Measurements from ENCODE around the gene ANKRD9. TPM values are rescaled to one million over a fixed set of nuclear protein-coding genes. Genes with fewer than 3 reads are reported as not detected.

Gene ANKRD9
- total RNA-seq, 1 experiment from 2014 or later = 0.04 TPM

- no peak for DNase-seq
- Histone ChIP-seq H3K9ac (ENCODE audit: low read length) (no peak overlapping the region), H4K20me1 (ENCODE audit: insufficient read depth, low read depth, low read length) (no peaks in the 10 kb centered on the region), H3K9me2 (replicated peaks; ENCODE audit: insufficient read depth, low read length) (no peaks in the 10 kb centered on the region), H3K4me1 (ENCODE audit: low read length) (no peaks in the 10 kb centered on the region), H3K36me3 (ENCODE audit: insufficient read depth, low read length) (no peaks in the 10 kb centered on the region), H3K27ac (ENCODE audit: low read length) (no peak overlapping the region), H3K4me2 (ENCODE audit: low read depth, low read length, poor library complexity, severe bottlenecking) (no peak overlapping the region), H2AFZ (ENCODE audit: low read length) (no peak overlapping the region), H3K4me3 (ENCODE audit: low read length) (no peak overlapping the region), H3K79me2 (ENCODE audit: low read length) (no peaks in the 10 kb centered on the region), H3K9me3 (ENCODE audit: low read length) (no peaks in the 10 kb centered on the region), H3K27me3 (ENCODE audit: low read length) (no peaks in the 10 kb centered on the region)
Observed at GRCh38 chr14:102504328-102504999, 5.1 kb downstream of the ANKRD9 start.

- H3K27me3 ChIP-seq (ENCODE audit: low read length) = no peaks in the 10 kb centered on the region
- H3K9ac ChIP-seq (ENCODE audit: low read length) = no peak overlapping the region
- no peak overlapping the region for H3K4me2 ChIP-seq (ENCODE audit: low read depth, low read length, poor library complexity, severe bottlenecking)
- H3K4me3 ChIP-seq (ENCODE audit: low read length) = no peak overlapping the region
- H3K36me3 ChIP-seq (ENCODE audit: insufficient read depth, low read length) = no peaks in the 10 kb centered on the region
- no peaks in the 10 kb centered on the region for H3K9me3 ChIP-seq (ENCODE audit: low read length)
- no peaks in the 10 kb centered on the region for H3K9me2 ChIP-seq (replicated peaks; ENCODE audit: insufficient read depth, low read length)
- no peak for DNase-seq
- H2AFZ ChIP-seq (ENCODE audit: low read length) = no peak overlapping the region
- no peaks in the 10 kb centered on the region for H4K20me1 ChIP-seq (ENCODE audit: insufficient read depth, low read depth, low read length)
- H3K79me2 ChIP-seq (ENCODE audit: low read length) = no peaks in the 10 kb centered on the region
- H3K4me1 ChIP-seq (ENCODE audit: low read length) = no peaks in the 10 kb centered on the region
- H3K27ac ChIP-seq (ENCODE audit: low read length) = no peak overlapping the region
Observed at GRCh38 chr14:102503641-102504327, 5.8 kb downstream of the ANKRD9 start.

GRCh38 chr14:102502571-102502970 is 7.0 kb downstream of the ANKRD9 start:
- no peaks in the 10 kb centered on the region for H4K20me1 ChIP-seq (ENCODE audit: insufficient read depth, low read depth, low read length)
- H3K4me2 ChIP-seq (ENCODE audit: low read depth, low read length, poor library complexity, severe bottlenecking) = no peak overlapping the region
- H3K4me1 ChIP-seq (ENCODE audit: low read length) = no peaks in the 10 kb centered on the region
- H3K4me3 ChIP-seq (ENCODE audit: low read length) = no peak overlapping the region
- no peaks in the 10 kb centered on the region for H3K9me3 ChIP-seq (ENCODE audit: low read length)
- no peaks in the 10 kb centered on the region for H3K9me2 ChIP-seq (replicated peaks; ENCODE audit: insufficient read depth, low read length)
- no peaks in the 10 kb centered on the region for H3K27me3 ChIP-seq (ENCODE audit: low read length)
- H3K27ac ChIP-seq (ENCODE audit: low read length) = no peak overlapping the region
- no peak overlapping the region for H2AFZ ChIP-seq (ENCODE audit: low read length)
- H3K79me2 ChIP-seq (ENCODE audit: low read length) = no peaks in the 10 kb centered on the region
- DNase-seq = no peak
- no peaks in the 10 kb centered on the region for H3K36me3 ChIP-seq (ENCODE audit: insufficient read depth, low read length)
- H3K9ac ChIP-seq (ENCODE audit: low read length) = no peak overlapping the region

- Histone ChIP-seq H3K27me3 (ENCODE audit: low read length) (no peaks in the 10 kb centered on the region), H3K9me3 (ENCODE audit: low read length) (no peaks in the 10 kb centered on the region), H4K20me1 (ENCODE audit: insufficient read depth, low read depth, low read length) (no peaks in the 10 kb centered on the region), H3K9ac (ENCODE audit: low read length) (no peak overlapping the region), H3K4me3 (ENCODE audit: low read length) (no peak overlapping the region), H3K27ac (ENCODE audit: low read length) (no peak overlapping the region), H2AFZ (ENCODE audit: low read length) (no peak overlapping the region), H3K9me2 (replicated peaks; ENCODE audit: insufficient read depth, low read length) (no peaks in the 10 kb centered on the region), H3K4me2 (ENCODE audit: low read depth, low read length, poor library complexity, severe bottlenecking) (no peak overlapping the region), H3K4me1 (ENCODE audit: low read length) (no peaks in the 10 kb centered on the region), H3K36me3 (ENCODE audit: insufficient read depth, low read length) (no peaks in the 10 kb centered on the region), H3K79me2 (ENCODE audit: low read length) (no peaks in the 10 kb centered on the region)
- no peak for DNase-seq
Observed at GRCh38 chr14:102501751-102502315, 7.7 kb downstream of the ANKRD9 start.

- no peak overlapping the region for H3K4me2 ChIP-seq (ENCODE audit: low read depth, low read length, poor library complexity, severe bottlenecking)
- H3K27me3 ChIP-seq (ENCODE audit: low read length) = no peaks in the 10 kb centered on the region
- no peaks in the 10 kb centered on the region for H4K20me1 ChIP-seq (ENCODE audit: insufficient read depth, low read depth, low read length)
- no peaks in the 10 kb centered on the region for H3K9me2 ChIP-seq (replicated peaks; ENCODE audit: insufficient read depth, low read length)
- H3K9ac ChIP-seq (ENCODE audit: low read length) = no peak overlapping the region
- H3K4me3 ChIP-seq (ENCODE audit: low read length) = no peak overlapping the region
- no peaks in the 10 kb centered on the region for H3K4me1 ChIP-seq (ENCODE audit: low read length)
- no peak overlapping the region for H2AFZ ChIP-seq (ENCODE audit: low read length)
- no peaks in the 10 kb centered on the region for H3K79me2 ChIP-seq (ENCODE audit: low read length)
- no peak overlapping the region for H3K27ac ChIP-seq (ENCODE audit: low read length)
- H3K9me3 ChIP-seq (ENCODE audit: low read length) = no peaks in the 10 kb centered on the region
- DNase-seq = no peak
- H3K36me3 ChIP-seq (ENCODE audit: insufficient read depth, low read length) = no peaks in the 10 kb centered on the region
Observed at GRCh38 chr14:102500713-102501112, 8.9 kb downstream of the ANKRD9 start.

- Histone ChIP-seq H3K4me1 (ENCODE audit: low read length) (no peaks in the 10 kb centered on the region), H3K27me3 (ENCODE audit: low read length) (no peaks in the 10 kb centered on the region), H3K79me2 (ENCODE audit: low read length) (no peaks in the 10 kb centered on the region), H3K36me3 (ENCODE audit: insufficient read depth, low read length) (no peaks in the 10 kb centered on the region), H3K9me2 (replicated peaks; ENCODE audit: insufficient read depth, low read length) (no peaks in the 10 kb centered on the region), H3K9ac (ENCODE audit: low read length) (no peak overlapping the region), H2AFZ (ENCODE audit: low read length) (no peak overlapping the region), H3K4me2 (ENCODE audit: low read depth, low read length, poor library complexity, severe bottlenecking) (no peak overlapping the region), H4K20me1 (ENCODE audit: insufficient read depth, low read depth, low read length) (no peaks in the 10 kb centered on the region), H3K4me3 (ENCODE audit: low read length) (no peak overlapping the region), H3K9me3 (ENCODE audit: low read length) (no peaks in the 10 kb centered on the region), H3K27ac (ENCODE audit: low read length) (no peak overlapping the region)
- DNase-seq = no peak
Observed at GRCh38 chr14:102500158-102500662, 9.4 kb downstream of the ANKRD9 start.

GRCh38 chr14:102499401-102500157 is 10.0 kb downstream of the ANKRD9 start:
- Histone ChIP-seq H3K9me2 (replicated peaks; ENCODE audit: insufficient read depth, low read length) (no peaks in the 10 kb centered on the region), H3K9me3 (ENCODE audit: low read length) (no peaks in the 10 kb centered on the region), H2AFZ (ENCODE audit: low read length) (no peak overlapping the region), H3K4me1 (ENCODE audit: low read length) (no peaks in the 10 kb centered on the region), H3K9ac (ENCODE audit: low read length) (no peak overlapping the region), H4K20me1 (ENCODE audit: insufficient read depth, low read depth, low read length) (no peaks in the 10 kb centered on the region), H3K27ac (ENCODE audit: low read length) (no peak overlapping the region), H3K36me3 (ENCODE audit: insufficient read depth, low read length) (no peaks in the 10 kb centered on the region), H3K79me2 (ENCODE audit: low read length) (no peaks in the 10 kb centered on the region), H3K4me2 (ENCODE audit: low read depth, low read length, poor library complexity, severe bottlenecking) (no peak overlapping the region), H3K4me3 (ENCODE audit: low read length) (no peak overlapping the region), H3K27me3 (ENCODE audit: low read length) (no peaks in the 10 kb centered on the region)
- DNase-seq = no peak

Data from Karpas-422 (cell line).